ENCODE data around the gene NTM.

- TF ChIP-seq HDAC6 (IDR thresholded peaks at IDR 0.05; ENCODE audit: low read depth, low read length) (no peak), CEBPB (IDR thresholded peaks at IDR 0.05; ENCODE audit: low read depth, low read length) (no peak), JUN (IDR thresholded peaks at IDR 0.05; ENCODE audit: low read depth, low read length) (no peak), TAF1 (IDR thresholded peaks at IDR 0.05; ENCODE audit: low read depth, low read length) (no peak), ASH2L (IDR thresholded peaks at IDR 0.05; ENCODE audit: low read length) (no peak), EZH2 (IDR thresholded peaks at IDR 0.05; ENCODE audit: low read depth, low read length, severe bottlenecking) (no peak)
- TF ChIP-seq, protein P1, sequence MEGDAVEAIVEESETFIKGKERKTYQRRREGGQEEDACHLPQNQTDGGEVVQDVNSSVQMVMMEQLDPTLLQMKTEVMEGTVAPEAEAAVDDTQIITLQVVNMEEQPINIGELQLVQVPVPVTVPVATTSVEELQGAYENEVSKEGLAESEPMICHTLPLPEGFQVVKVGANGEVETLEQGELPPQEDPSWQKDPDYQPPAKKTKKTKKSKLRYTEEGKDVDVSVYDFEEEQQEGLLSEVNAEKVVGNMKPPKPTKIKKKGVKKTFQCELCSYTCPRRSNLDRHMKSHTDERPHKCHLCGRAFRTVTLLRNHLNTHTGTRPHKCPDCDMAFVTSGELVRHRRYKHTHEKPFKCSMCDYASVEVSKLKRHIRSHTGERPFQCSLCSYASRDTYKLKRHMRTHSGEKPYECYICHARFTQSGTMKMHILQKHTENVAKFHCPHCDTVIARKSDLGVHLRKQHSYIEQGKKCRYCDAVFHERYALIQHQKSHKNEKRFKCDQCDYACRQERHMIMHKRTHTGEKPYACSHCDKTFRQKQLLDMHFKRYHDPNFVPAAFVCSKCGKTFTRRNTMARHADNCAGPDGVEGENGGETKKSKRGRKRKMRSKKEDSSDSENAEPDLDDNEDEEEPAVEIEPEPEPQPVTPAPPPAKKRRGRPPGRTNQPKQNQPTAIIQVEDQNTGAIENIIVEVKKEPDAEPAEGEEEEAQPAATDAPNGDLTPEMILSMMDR (IDR thresholded peaks at IDR 0.05; ENCODE audit: control extremely low read depth in 1 of 3, insufficient read depth in 1 of 3, low read depth in 1 of 3, low read length in 3 of 3): no peak
- TF ChIP-seq, protein P2, sequence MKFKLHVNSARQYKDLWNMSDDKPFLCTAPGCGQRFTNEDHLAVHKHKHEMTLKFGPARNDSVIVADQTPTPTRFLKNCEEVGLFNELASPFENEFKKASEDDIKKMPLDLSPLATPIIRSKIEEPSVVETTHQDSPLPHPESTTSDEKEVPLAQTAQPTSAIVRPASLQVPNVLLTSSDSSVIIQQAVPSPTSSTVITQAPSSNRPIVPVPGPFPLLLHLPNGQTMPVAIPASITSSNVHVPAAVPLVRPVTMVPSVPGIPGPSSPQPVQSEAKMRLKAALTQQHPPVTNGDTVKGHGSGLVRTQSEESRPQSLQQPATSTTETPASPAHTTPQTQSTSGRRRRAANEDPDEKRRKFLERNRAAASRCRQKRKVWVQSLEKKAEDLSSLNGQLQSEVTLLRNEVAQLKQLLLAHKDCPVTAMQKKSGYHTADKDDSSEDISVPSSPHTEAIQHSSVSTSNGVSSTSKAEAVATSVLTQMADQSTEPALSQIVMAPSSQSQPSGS (IDR thresholded peaks at IDR 0.05; ENCODE audit: low read length): no peak
Measured at GRCh38 chr11:131808470-131808869, 438.1 kb downstream of the NTM start.
